ENCODE data around the gene ADAM30.

DNA sequence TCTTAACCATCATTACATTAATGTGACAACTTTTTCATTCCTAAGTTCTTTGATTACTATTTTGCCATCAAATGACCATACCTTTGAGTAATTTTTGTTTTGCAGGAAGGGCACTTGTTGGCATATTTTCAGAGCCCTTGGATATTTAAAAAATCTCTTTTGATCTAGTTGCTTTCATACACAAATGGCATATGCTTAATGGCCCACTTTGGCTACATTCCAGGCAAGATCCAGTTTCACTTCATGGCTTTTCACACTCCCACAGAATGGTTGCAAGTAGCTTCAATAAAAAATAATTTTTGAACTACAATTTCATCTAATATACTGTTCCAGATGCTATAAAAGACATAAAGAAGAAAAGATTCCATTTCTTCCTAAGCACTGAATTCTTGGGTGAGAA is 18.1 kb downstream of the ADAM30 start:
- TF ChIP-seq EZH2phosphoT487 (IDR thresholded peaks at IDR 0.05; ENCODE audit: insufficient read depth, low read depth), result no peak
- TF ChIP-seq EZH2 (IDR thresholded peaks at IDR 0.05; ENCODE audit: insufficient read depth, poor library complexity, severe bottlenecking), result no peak

Measured in GM23248 (cell line).